HepG2 (cell line): Measurements from ENCODE around the gene CMIP. TPM values are rescaled to one million over a fixed set of nuclear protein-coding genes. Genes with fewer than 3 reads are reported as not detected.

ENCODE experiments used
- ATRX ChIP-seq: sonication (generic); formaldehyde crosslinking; IDR thresholded peaks from 2 replicates; pipeline ENCODE4 v1.4.0; 2020; ENCODE audit warnings: missing genetic modification reagents, borderline replicate concordance
- DBP ChIP-seq: sonication (generic); formaldehyde crosslinking; IDR thresholded peaks from 2 replicates; pipeline ENCODE4 v1.4.0; 2020; ENCODE audit warnings: missing genetic modification reagents; ENCODE audit errors: not compliant biosample characterization
- DDIT3 ChIP-seq: sonication (generic); formaldehyde crosslinking; IDR thresholded peaks from 2 replicates; pipeline ENCODE4 v1.4.0; 2020; ENCODE audit warnings: mild to moderate bottlenecking, missing genetic modification reagents
- ELF1 ChIP-seq: sonication (generic); formaldehyde crosslinking; IDR thresholded peaks from 2 replicates; pipeline ENCODE4 v1.4.0; 2020; ENCODE audit warnings: missing genetic modification reagents
- FLYWCH1 ChIP-seq: sonication (generic); formaldehyde crosslinking; IDR thresholded peaks from 2 replicates; pipeline ENCODE4 v1.8.1; 2023; ENCODE audit warnings: mild to moderate bottlenecking, missing genetic modification reagents
- HOXA3 ChIP-seq: sonication (generic); formaldehyde crosslinking; IDR thresholded peaks from 2 replicates; pipeline ENCODE4 v1.5.0; 2020; ENCODE audit warnings: missing genetic modification reagents
- KLF12 ChIP-seq: sonication (generic); formaldehyde crosslinking; IDR thresholded peaks from 2 replicates; pipeline ENCODE4 v1.4.0; 2020; ENCODE audit warnings: missing genetic modification reagents, borderline replicate concordance
- NPAS2 ChIP-seq: sonication (generic); formaldehyde crosslinking; IDR thresholded peaks from 2 replicates; pipeline ENCODE4 v1.8.0; 2022; ENCODE audit warnings: mild to moderate bottlenecking, missing genetic modification reagents, borderline replicate concordance
- NR2F6 ChIP-seq, 2 experiments: IDR thresholded peaks; 2 replicates each; pipeline ENCODE4 v1.6.1; 2016; ENCODE audit warnings: antibody characterized with exemption in 1 of 2, mild to moderate bottlenecking in 1 of 2
- ONECUT2 ChIP-seq: sonication (generic); formaldehyde crosslinking; IDR thresholded peaks from 2 replicates; pipeline ENCODE4 v1.4.0; 2020; ENCODE audit warnings: missing genetic modification reagents
- PHF21A ChIP-seq: sonication (generic); formaldehyde crosslinking; IDR thresholded peaks from 2 replicates; pipeline ENCODE4 v1.5.0; 2020; ENCODE audit warnings: mild to moderate bottlenecking, missing genetic modification reagents
- PITX1 ChIP-seq: sonication (generic); formaldehyde crosslinking; IDR thresholded peaks from 2 replicates; pipeline ENCODE4 v1.5.1; 2020; ENCODE audit warnings: mild to moderate bottlenecking, missing genetic modification reagents
- RBAK ChIP-seq: sonication (generic); formaldehyde crosslinking; IDR thresholded peaks from 2 replicates; pipeline ENCODE4 v1.5.1; 2020; ENCODE audit warnings: mild to moderate bottlenecking, missing genetic modification reagents
- SMARCC2 ChIP-seq: fragments of 450-650 bp; IDR thresholded peaks from 2 replicates; pipeline ENCODE4 v1.6.1; 2017; ENCODE audit warnings: antibody characterized with exemption, mild to moderate bottlenecking
- SMARCE1 ChIP-seq: fragments of 450-650 bp; IDR thresholded peaks from 2 replicates; pipeline ENCODE4 v1.6.1; 2017; ENCODE audit warnings: borderline replicate concordance
- TEAD2 ChIP-seq: sonication (generic); formaldehyde crosslinking; IDR thresholded peaks from 2 replicates; pipeline ENCODE4 v1.9.0; 2021; ENCODE audit warnings: missing genetic modification reagents
- ZBTB7A ChIP-seq: sonication (generic); formaldehyde crosslinking; IDR thresholded peaks from 2 replicates; pipeline ENCODE4 v1.8.0; 2022; ENCODE audit warnings: mild to moderate bottlenecking, missing genetic modification reagents
- ZFP36L1 ChIP-seq: sonication (generic); formaldehyde crosslinking; IDR thresholded peaks from 2 replicates; pipeline ENCODE4 v1.8.0; 2022; ENCODE audit warnings: mild to moderate bottlenecking, missing genetic modification reagents, moderate library complexity
- ZNF251 ChIP-seq: sonication (generic); formaldehyde crosslinking; IDR thresholded peaks from 2 replicates; pipeline ENCODE4 v1.9.0; 2021; ENCODE audit warnings: mild to moderate bottlenecking, missing genetic modification reagents
- ZNF280B ChIP-seq: sonication (generic); formaldehyde crosslinking; IDR thresholded peaks from 2 replicates; pipeline ENCODE4 v1.5.0; 2020; ENCODE audit warnings: missing genetic modification reagents, mild to moderate bottlenecking, borderline replicate concordance
- ZNF503 ChIP-seq: sonication (generic); formaldehyde crosslinking; IDR thresholded peaks from 2 replicates; pipeline ENCODE4 v1.4.0; 2020; ENCODE audit warnings: missing genetic modification reagents
- ZNF580 ChIP-seq: IDR thresholded peaks from 2 replicates; pipeline ENCODE4 v1.6.1; 2016; ENCODE audit warnings: low read depth, borderline replicate concordance
- ZNF7 ChIP-seq: IDR thresholded peaks from 2 replicates; pipeline ENCODE4 v1.6.1; 2016; ENCODE audit warnings: missing biosample characterization, missing genetic modification reagents
- ZNF768 ChIP-seq: sonication (generic); formaldehyde crosslinking; IDR thresholded peaks from 2 replicates; pipeline ENCODE4 v1.4.0; 2020; ENCODE audit warnings: missing genetic modification reagents
- ZNF891 ChIP-seq: sonication (generic); formaldehyde crosslinking; IDR thresholded peaks from 2 replicates; pipeline ENCODE4 v1.5.0; 2020; ENCODE audit warnings: mild to moderate bottlenecking, missing genetic modification reagents
- polyA plus RNA-seq, 8 experiments: library from polyadenylated mRNA; depleted of rRNA in 3 of 8; stranded (reverse) in 7 of 8; unstranded in 1 of 8; fragments of >200 nt; fragmentation: Illumina TruSeq in 4 of 8; extraction: Trizol in 4 of 8; gene quantifications; 2 replicates each; pipeline versions ENCODE4 v1.2.1 to v1.2.3, GENCODE V29; 2011 to 2016; ENCODE audit warnings: low read depth in 4 of 8, missing spikeins in 1 of 8, mixed read lengths in 1 of 8; ENCODE audit not compliant: insufficient read depth in 1 of 8
- total RNA-seq, 5 experiments: library from RNA; depleted of rRNA; stranded (reverse); fragments of >200 nt; fragmentation: Illumina TruSeq; extraction: Trizol; gene quantifications; 2 replicates each; pipeline ENCODE4 v1.2.3, GENCODE V29; 2016; ENCODE audit warnings: low read depth in 1 of 5

Gene CMIP
- total and polyA plus RNA-seq, 2 of the 13 experiments (the other 11 are each of a cell fraction or from before 2014, with no cell fraction given), result 10.9 to 18.1 TPM

- TF ChIP-seq NR2F6 (IDR thresholded peaks at IDR 0.05) (no peak), NR2F6 (CRISPR knock-in tag; IDR thresholded peaks at IDR 0.05) (no peak), PITX1 (CRISPR knock-in tag) (peak; percentile 52), ZNF7 (no peak), RBAK (CRISPR knock-in tag) (no peak), ZNF280B (CRISPR knock-in tag) (peak; percentile 77; the same call in 1 of the 2 replicates), ZNF768 (no peak), DBP (CRISPR knock-in tag) (no peak), HOXA3 (CRISPR knock-in tag) (no peak), SMARCC2 (no peak), KLF12 (CRISPR knock-in tag) (no peak; the same call in 1 of the 2 replicates), ZNF580 (CRISPR knock-in tag) (no peak), TEAD2 (CRISPR knock-in tag) (no peak), ONECUT2 (CRISPR knock-in tag) (no peak), ELF1 (CRISPR knock-in tag) (no peak), ZNF891 (CRISPR knock-in tag) (peak; percentile 82; the same call in 1 of the 2 replicates), ZFP36L1 (CRISPR knock-in tag) (no peak), ZNF251 (CRISPR knock-in tag) (no peak), PHF21A (no peak), ATRX (CRISPR knock-in tag) (no peak), DDIT3 (CRISPR knock-in tag) (no peak), FLYWCH1 (CRISPR knock-in tag) (no peak), ZNF503 (CRISPR knock-in tag) (no peak), NPAS2 (CRISPR knock-in tag) (no peak), ZBTB7A (no peak), SMARCE1 (no peak)
Observed at GRCh38 chr16:81443688-81444447, 740 bp upstream of the CMIP start (continued).
